SK-N-SH (cell line): ENCODE measurements around the gene KPNB1. TPM values are rescaled to one million over a fixed set of nuclear protein-coding genes. Genes with fewer than 3 reads are reported as not detected.

ENCODE experiments used
- CHD2 ChIP-seq: fragments of 150-350 bp; IDR thresholded peaks from 2 replicates; pipeline ENCODE4 v1.6.1; 2018; ENCODE audit warnings: low read length; ENCODE audit not compliant: partially characterized antibody
- EP300 ChIP-seq, 2 experiments: IDR thresholded peaks; 2 replicates each; pipeline versions ENCODE4 v1.4.0 to v1.6.1; 2012; ENCODE audit warnings: borderline replicate concordance in 1 of 2, low read depth in 1 of 2, low read length in 1 of 2
- EZH2phosphoT487 ChIP-seq: fragments of 200-600 bp; sonication (generic); IDR thresholded peaks from 2 replicates; pipeline ENCODE4 v1.6.1; 2017; ENCODE audit warnings: low read depth, mixed run types, mild to moderate bottlenecking, antibody characterized with exemption, moderate library complexity, borderline replicate concordance
- FOXJ3 ChIP-seq: sonication (generic); formaldehyde crosslinking; IDR thresholded peaks from 2 replicates; pipeline ENCODE4 v1.5.1; 2020; ENCODE audit warnings: mild to moderate bottlenecking, missing genetic modification reagents
- FOXM1 ChIP-seq: IDR thresholded peaks from 2 replicates; pipeline ENCODE4 v1.4.0; 2012; ENCODE audit warnings: low read depth, mild to moderate bottlenecking
- IRF3 ChIP-seq: fragments of 150-350 bp; IDR thresholded peaks from 2 replicates; pipeline ENCODE4 v1.6.1; 2016; ENCODE audit warnings: mild to moderate bottlenecking, low read depth, low read length
- JUND ChIP-seq: IDR thresholded peaks from 2 replicates; pipeline ENCODE4 v1.4.0; 2012
- MAX ChIP-seq: IDR thresholded peaks from 2 replicates; pipeline ENCODE4 v1.4.0; 2012; ENCODE audit warnings: low read depth
- MXI1 ChIP-seq: IDR thresholded peaks from 2 replicates; pipeline ENCODE4 v1.6.1; 2012; ENCODE audit warnings: mild to moderate bottlenecking, low read depth, low read length, improper control_type of control experiment
- NFIC ChIP-seq: IDR thresholded peaks from 2 replicates; pipeline ENCODE4 v1.4.0; 2012; ENCODE audit warnings: borderline replicate concordance
- NRF1 ChIP-seq: IDR thresholded peaks from 2 replicates; pipeline ENCODE4 v1.6.1; 2012; ENCODE audit warnings: low read depth, mild to moderate bottlenecking, low read length
- POLR2AphosphoS5 ChIP-seq: IDR thresholded peaks from 2 replicates; pipeline ENCODE4 v1.6.1; 2012; ENCODE audit warnings: low read depth, low read length
- RAD21 ChIP-seq: IDR thresholded peaks from 2 replicates; pipeline ENCODE4 v1.6.1; 2012; ENCODE audit warnings: mild to moderate bottlenecking, low read length
- RFX5 ChIP-seq: IDR thresholded peaks from 2 replicates; pipeline ENCODE4 v1.6.1; 2012; ENCODE audit warnings: mild to moderate bottlenecking, improper control_type of control experiment, low read length
- RXRA ChIP-seq: IDR thresholded peaks from 2 replicates; pipeline ENCODE4 v1.4.0; 2012; ENCODE audit warnings: low read depth, mild to moderate bottlenecking, borderline replicate concordance
- SIN3A ChIP-seq: IDR thresholded peaks from 2 replicates; pipeline ENCODE4 v1.6.1; 2012; ENCODE audit warnings: low read depth, mild to moderate bottlenecking, low read length, moderate library complexity, borderline replicate concordance
- SMC3 ChIP-seq: IDR thresholded peaks from 2 replicates; pipeline ENCODE4 v1.6.1; 2012; ENCODE audit warnings: low read depth, low read length, improper control_type of control experiment
- TAF1 ChIP-seq: IDR thresholded peaks from 2 replicates; pipeline ENCODE4 v1.6.1; 2012; ENCODE audit warnings: low read depth, mild to moderate bottlenecking, low read length, moderate library complexity, borderline replicate concordance
- TCF12 ChIP-seq: IDR thresholded peaks from 2 replicates; pipeline ENCODE4 v1.4.0; 2012
- YY1 ChIP-seq: IDR thresholded peaks from 2 replicates; pipeline ENCODE4 v1.4.0; 2012; ENCODE audit warnings: low read depth, mild to moderate bottlenecking
- polyA plus RNA-seq, 3 experiments: library from polyadenylated mRNA; depleted of rRNA; stranded (reverse); fragments of >200 nt; gene quantifications; 2 replicates each; pipeline ENCODE4 v1.2.3, GENCODE V29; 2012
- TF ChIP-seq, protein P1 (sequence below): IDR thresholded peaks from 2 replicates; pipeline ENCODE4 v1.4.0; 2012; ENCODE audit warnings: low read depth, borderline replicate concordance
- TF ChIP-seq, protein P2 (sequence below): IDR thresholded peaks from 2 replicates; pipeline ENCODE4 v1.6.1; 2012; ENCODE audit warnings: mild to moderate bottlenecking, low read depth, low read length, moderate library complexity
- TF ChIP-seq, protein P3 (sequence below): IDR thresholded peaks from 2 replicates; pipeline ENCODE4; 2012

KPNB1 gene
- polyA plus RNA-seq, 1 of the 3 experiments (the other 2 are of a cell fraction) = 89.5 TPM

DNA sequence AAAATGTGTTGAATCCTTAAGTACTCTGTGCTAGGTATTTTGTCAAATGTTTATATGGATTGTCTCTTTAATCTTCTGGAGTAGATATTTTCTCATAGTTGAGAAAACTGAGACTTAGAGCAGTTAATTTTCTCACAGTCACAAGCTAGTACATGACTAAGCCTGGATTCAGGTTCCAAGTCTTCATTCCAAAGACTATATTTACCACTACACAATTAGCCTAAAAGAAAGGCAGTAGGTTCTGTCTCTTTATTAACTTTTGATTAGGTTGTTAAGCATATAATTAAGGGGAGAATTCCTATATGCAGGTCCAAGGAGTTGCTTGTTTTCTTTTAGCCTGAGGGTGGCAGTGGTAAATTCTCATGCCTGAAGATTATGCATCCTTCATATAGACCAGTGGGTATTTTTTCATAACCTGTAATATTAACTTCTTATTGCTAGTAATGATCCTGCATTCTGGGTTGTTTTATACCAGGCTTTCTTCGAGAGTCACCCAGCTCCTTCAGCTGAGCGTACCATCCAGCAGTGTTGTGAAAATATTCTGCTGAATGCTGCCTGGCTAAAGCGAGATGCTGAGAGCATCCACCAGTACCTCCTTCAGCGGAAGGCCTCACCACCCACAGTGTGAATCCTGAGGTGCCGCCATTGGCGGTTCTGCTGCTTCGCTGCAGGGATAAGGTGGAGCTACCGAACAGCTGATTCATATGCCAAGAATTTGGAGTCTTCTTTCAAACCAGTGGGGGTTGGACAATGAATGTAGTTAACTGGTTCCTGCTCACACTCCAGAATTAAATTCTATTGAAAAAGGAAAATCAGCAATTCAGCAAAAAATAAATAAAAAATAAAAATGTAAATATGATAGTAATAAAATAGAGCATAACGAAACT lies 28.2 kb upstream of the KPNB1 start (continued):
- TF ChIP-seq RFX5 = no peak
- TF ChIP-seq, protein P1, sequence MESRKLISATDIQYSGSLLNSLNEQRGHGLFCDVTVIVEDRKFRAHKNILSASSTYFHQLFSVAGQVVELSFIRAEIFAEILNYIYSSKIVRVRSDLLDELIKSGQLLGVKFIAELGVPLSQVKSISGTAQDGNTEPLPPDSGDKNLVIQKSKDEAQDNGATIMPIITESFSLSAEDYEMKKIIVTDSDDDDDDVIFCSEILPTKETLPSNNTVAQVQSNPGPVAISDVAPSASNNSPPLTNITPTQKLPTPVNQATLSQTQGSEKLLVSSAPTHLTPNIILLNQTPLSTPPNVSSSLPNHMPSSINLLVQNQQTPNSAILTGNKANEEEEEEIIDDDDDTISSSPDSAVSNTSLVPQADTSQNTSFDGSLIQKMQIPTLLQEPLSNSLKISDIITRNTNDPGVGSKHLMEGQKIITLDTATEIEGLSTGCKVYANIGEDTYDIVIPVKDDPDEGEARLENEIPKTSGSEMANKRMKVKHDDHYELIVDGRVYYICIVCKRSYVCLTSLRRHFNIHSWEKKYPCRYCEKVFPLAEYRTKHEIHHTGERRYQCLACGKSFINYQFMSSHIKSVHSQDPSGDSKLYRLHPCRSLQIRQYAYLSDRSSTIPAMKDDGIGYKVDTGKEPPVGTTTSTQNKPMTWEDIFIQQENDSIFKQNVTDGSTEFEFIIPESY = 0 out of 2 replicates have a peak, but pooled peaks have one; percentile 17
- TF ChIP-seq NRF1 = no peak
- TF ChIP-seq EP300 (IDR thresholded peaks at IDR 0.05; ENCODE audit: borderline replicate concordance in 1 of 2, low read depth in 1 of 2, low read length in 1 of 2) = peak in 1 of 2 experiments; percentile 25; a peak in 1 of 4 replicates
- TF ChIP-seq, protein P2, sequence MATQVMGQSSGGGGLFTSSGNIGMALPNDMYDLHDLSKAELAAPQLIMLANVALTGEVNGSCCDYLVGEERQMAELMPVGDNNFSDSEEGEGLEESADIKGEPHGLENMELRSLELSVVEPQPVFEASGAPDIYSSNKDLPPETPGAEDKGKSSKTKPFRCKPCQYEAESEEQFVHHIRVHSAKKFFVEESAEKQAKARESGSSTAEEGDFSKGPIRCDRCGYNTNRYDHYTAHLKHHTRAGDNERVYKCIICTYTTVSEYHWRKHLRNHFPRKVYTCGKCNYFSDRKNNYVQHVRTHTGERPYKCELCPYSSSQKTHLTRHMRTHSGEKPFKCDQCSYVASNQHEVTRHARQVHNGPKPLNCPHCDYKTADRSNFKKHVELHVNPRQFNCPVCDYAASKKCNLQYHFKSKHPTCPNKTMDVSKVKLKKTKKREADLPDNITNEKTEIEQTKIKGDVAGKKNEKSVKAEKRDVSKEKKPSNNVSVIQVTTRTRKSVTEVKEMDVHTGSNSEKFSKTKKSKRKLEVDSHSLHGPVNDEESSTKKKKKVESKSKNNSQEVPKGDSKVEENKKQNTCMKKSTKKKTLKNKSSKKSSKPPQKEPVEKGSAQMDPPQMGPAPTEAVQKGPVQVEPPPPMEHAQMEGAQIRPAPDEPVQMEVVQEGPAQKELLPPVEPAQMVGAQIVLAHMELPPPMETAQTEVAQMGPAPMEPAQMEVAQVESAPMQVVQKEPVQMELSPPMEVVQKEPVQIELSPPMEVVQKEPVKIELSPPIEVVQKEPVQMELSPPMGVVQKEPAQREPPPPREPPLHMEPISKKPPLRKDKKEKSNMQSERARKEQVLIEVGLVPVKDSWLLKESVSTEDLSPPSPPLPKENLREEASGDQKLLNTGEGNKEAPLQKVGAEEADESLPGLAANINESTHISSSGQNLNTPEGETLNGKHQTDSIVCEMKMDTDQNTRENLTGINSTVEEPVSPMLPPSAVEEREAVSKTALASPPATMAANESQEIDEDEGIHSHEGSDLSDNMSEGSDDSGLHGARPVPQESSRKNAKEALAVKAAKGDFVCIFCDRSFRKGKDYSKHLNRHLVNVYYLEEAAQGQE = 0 out of 2 replicates have a peak, but pooled peaks have one; percentile 44
- TF ChIP-seq EZH2phosphoT487 = no peak
- TF ChIP-seq RAD21 = no peak
- TF ChIP-seq MXI1 = no peak
- TF ChIP-seq IRF3 = no peak
- no peak for TF ChIP-seq CHD2
- TF ChIP-seq MAX = peak; percentile 47
- peak; percentile 50; the same call in 1 of the 2 replicates for TF ChIP-seq TCF12
- TF ChIP-seq, protein P3, sequence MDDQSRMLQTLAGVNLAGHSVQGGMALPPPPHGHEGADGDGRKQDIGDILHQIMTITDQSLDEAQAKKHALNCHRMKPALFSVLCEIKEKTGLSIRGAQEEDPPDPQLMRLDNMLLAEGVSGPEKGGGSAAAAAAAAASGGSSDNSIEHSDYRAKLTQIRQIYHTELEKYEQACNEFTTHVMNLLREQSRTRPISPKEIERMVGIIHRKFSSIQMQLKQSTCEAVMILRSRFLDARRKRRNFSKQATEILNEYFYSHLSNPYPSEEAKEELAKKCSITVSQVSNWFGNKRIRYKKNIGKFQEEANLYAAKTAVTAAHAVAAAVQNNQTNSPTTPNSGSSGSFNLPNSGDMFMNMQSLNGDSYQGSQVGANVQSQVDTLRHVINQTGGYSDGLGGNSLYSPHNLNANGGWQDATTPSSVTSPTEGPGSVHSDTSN = no peak; the same call in 1 of the 2 replicates
- no peak for TF ChIP-seq SMC3
- TF ChIP-seq YY1 = peak; percentile 83
- peak; percentile 76; the same call in 1 of the 2 replicates for TF ChIP-seq TAF1
- TF ChIP-seq FOXJ3 (CRISPR knock-in tag) = no peak
- no peak; the same call in 1 of the 2 replicates for TF ChIP-seq POLR2AphosphoS5
- no peak for TF ChIP-seq FOXM1
- TF ChIP-seq RXRA = no peak
- TF ChIP-seq JUND = peak; percentile 89
- 0 out of 2 replicates have a peak, but pooled peaks have one; percentile 6 for TF ChIP-seq NFIC
- peak; percentile 47; the same call in 1 of the 2 replicates for TF ChIP-seq SIN3A
